ENCODE data around the gene KYNU. TPM values are rescaled to one million over a fixed set of nuclear protein-coding genes. Genes with fewer than 3 reads are reported as not detected.

KYNU gene
- total and polyA plus RNA-seq, 2 of the 13 experiments (the other 11 are each of a cell fraction or from before 2014, with no cell fraction given): 21.9 to 68.6 TPM

- H3K9ac ChIP-seq (ENCODE audit: insufficient read depth, low read depth, low read length): no peak overlapping the region
- no TSS peak for BruUV-seq (replicated peaks)
- H3K27ac ChIP-seq (ENCODE audit: extremely low read length, insufficient read depth, low read length): no peak overlapping the region
- 89% methylated on average over 1 of the region's 1 CpG for WGBS (ENCODE audit: low lambda C conversion rate)
- H2AFZ ChIP-seq (ENCODE audit: low read length): no peak overlapping the region
- no peak for ATAC-seq
- H4K20me1 ChIP-seq (ENCODE audit: insufficient read depth, low read length): no peaks in the 10 kb centered on the region
- H3K4me2 ChIP-seq (ENCODE audit: low read depth, low read length): no peak overlapping the region
- in situ Hi-C loops (cut with HindIII; ENCODE audit: extremely low pct_ligation_motif_present, low pct_unique_long_range_greater_than_20kb): no loop called here
- H3K79me2 ChIP-seq (ENCODE audit: insufficient read depth, low read length): no peaks in the 10 kb centered on the region
- CTCF ChIA-PET (ENCODE audit: low intra/inter-chr PET ratio, low total read pairs): no interaction called here
- TF ChIP-seq ZNF24 (IDR thresholded peaks at IDR 0.05) (peak; percentile 75), NFATC3 (CRISPR knock-in tag; IDR thresholded peaks at IDR 0.05) (no peak)
- peaks cover 3 to 34% of the 10 kb centered on the region in 2 experiments; a peak in 4 of 5 replicates for H3K36me3 ChIP-seq (replicated peaks in 1 of 2; ENCODE audit: control insufficient read depth in 1 of 2, insufficient read depth in 2 of 2, low read length in 2 of 2)
- FAIRE-seq: no peak
- DNase-seq (ENCODE audit: low spot score): no peak
- intact Hi-C loops (cut with micrococcal nuclease; ENCODE audit: unreplicated experiment): loop anchor here (2.0 kb wide), 1 partner anchor 16 kb away; no protein-coding TSS in a partner anchor
- no peaks in the 10 kb centered on the region for H3K4me1 ChIP-seq (ENCODE audit: insufficient read depth, low read length)
- H3K9me3 ChIP-seq (ENCODE audit: low read length): no peaks in the 10 kb centered on the region
- POLR2A ChIA-PET: no interaction called here
- H3K27me3 ChIP-seq (ENCODE audit: control insufficient read depth in 1 of 2, insufficient read depth in 2 of 2, low read length in 2 of 2): no peaks in the 10 kb centered on the region
- H3K4me3 ChIP-seq (replicated peaks in 1 of 3; ENCODE audit: insufficient read depth in 1 of 3, low read depth in 2 of 3, low read length in 3 of 3): no peak overlapping the region
Measured at GRCh38 chr2:142967060-142967459, 89.6 kb downstream of the KYNU start.

DNA sequence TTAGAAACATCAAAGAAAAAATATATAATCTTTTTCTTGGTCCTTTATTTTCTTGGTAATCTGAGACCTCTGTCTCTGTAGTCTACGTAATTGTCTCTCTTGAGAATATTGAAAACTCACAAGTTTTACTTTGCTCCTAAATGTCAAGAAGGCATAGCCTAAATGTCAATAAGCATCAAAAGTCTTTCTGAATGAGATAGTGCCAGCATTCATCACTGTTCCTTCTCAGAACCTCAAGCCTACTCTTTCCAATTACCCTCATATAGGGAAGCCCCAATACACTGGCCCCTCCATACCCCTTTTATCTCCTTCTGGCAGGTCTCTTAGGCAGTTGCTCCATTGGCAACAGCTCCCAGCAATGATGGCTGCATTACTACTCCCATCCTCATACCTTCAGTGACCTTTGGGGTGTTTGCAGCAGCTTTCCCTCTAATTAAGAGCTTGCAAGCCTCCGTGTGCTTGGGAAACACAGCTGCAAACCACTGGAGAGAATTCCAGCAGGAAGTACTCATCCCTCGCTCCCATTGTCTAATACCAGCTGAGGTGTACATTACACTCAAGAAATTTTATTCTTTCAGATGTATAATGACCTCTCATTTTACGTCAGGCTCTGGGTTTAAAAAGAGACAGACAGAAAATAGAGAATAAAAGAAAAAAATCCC, 95.8 kb downstream of the KYNU start:
- H3K36me3 ChIP-seq (replicated peaks in 1 of 2; ENCODE audit: control insufficient read depth in 1 of 2, insufficient read depth in 2 of 2, low read length in 2 of 2): peaks cover 1 to 16% of the 10 kb centered on the region in 2 experiments; a peak in 4 of 5 replicates
- no peak for FAIRE-seq
- H3K4me2 ChIP-seq (ENCODE audit: low read depth, low read length): no peak overlapping the region
- no peaks in the 10 kb centered on the region for H3K4me1 ChIP-seq (ENCODE audit: insufficient read depth, low read length)
- no peak overlapping the region for H3K27ac ChIP-seq (ENCODE audit: extremely low read length, insufficient read depth, low read length)
- TF ChIP-seq ZC3H4 (CRISPR knock-in tag; IDR thresholded peaks at IDR 0.05; ENCODE audit: borderline replicate concordance) (no peak), ZNF614 (CRISPR knock-in tag; IDR thresholded peaks at IDR 0.05; ENCODE audit: borderline replicate concordance) (no peak), ZNF678 (CRISPR knock-in tag; IDR thresholded peaks at IDR 0.05) (no peak), ZFP36 (IDR thresholded peaks at IDR 0.05; ENCODE audit: borderline replicate concordance, low read depth, low read length, partially characterized antibody) (no peak), SIX1 (CRISPR knock-in tag; IDR thresholded peaks at IDR 0.05; ENCODE audit: borderline replicate concordance) (no peak), ZNF432 (CRISPR knock-in tag; IDR thresholded peaks at IDR 0.05; ENCODE audit: borderline replicate concordance) (no peak), JUN (CRISPR knock-in tag; IDR thresholded peaks at IDR 0.05) (no peak), HMGXB4 (CRISPR knock-in tag; IDR thresholded peaks at IDR 0.05; ENCODE audit: borderline replicate concordance in 1 of 2, low read depth in 1 of 2) (no peak), ZMYM4 (CRISPR knock-in tag; IDR thresholded peaks at IDR 0.05) (no peak), ZNF354B (CRISPR knock-in tag; IDR thresholded peaks at IDR 0.05) (no peak), ZC3H13 (CRISPR knock-in tag; IDR thresholded peaks at IDR 0.05) (no peak)
- TF ChIP-seq, protein P1, sequence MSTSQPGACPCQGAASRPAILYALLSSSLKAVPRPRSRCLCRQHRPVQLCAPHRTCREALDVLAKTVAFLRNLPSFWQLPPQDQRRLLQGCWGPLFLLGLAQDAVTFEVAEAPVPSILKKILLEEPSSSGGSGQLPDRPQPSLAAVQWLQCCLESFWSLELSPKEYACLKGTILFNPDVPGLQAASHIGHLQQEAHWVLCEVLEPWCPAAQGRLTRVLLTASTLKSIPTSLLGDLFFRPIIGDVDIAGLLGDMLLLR (CRISPR knock-in tag; IDR thresholded peaks at IDR 0.05): no peak
- H2AFZ ChIP-seq (ENCODE audit: low read length): no peak overlapping the region
- H3K9me3 ChIP-seq (ENCODE audit: low read length): no peaks in the 10 kb centered on the region
- ChIA-PET POLR2A (no interaction called here), CTCF (ENCODE audit: low intra/inter-chr PET ratio, low total read pairs) (no interaction called here)
- no peaks in the 10 kb centered on the region for H3K79me2 ChIP-seq (ENCODE audit: insufficient read depth, low read length)
- H4K20me1 ChIP-seq (ENCODE audit: insufficient read depth, low read length): no peaks in the 10 kb centered on the region
- no peak overlapping the region for H3K4me3 ChIP-seq (replicated peaks in 1 of 3; ENCODE audit: insufficient read depth in 1 of 3, low read depth in 2 of 3, low read length in 3 of 3)
- ATAC-seq: no peak
- in situ Hi-C loops (cut with HindIII; ENCODE audit: extremely low pct_ligation_motif_present, low pct_unique_long_range_greater_than_20kb): no loop called here
- 92% methylated on average over 4 of the region's 4 CpGs for WGBS (ENCODE audit: low lambda C conversion rate)
- H3K27me3 ChIP-seq (ENCODE audit: control insufficient read depth in 1 of 2, insufficient read depth in 2 of 2, low read length in 2 of 2): no peaks in the 10 kb centered on the region
- no TSS peak for BruUV-seq (replicated peaks)
- no peak overlapping the region for H3K9ac ChIP-seq (ENCODE audit: insufficient read depth, low read depth, low read length)
- no peak for DNase-seq (ENCODE audit: low spot score)
- intact Hi-C loops (cut with micrococcal nuclease; ENCODE audit: unreplicated experiment): no loop called here

Data from HepG2 (cell line).